D341Med (cell line): ENCODE data around the gene WWOX.

Experiments used
- DNase-seq: peaks from one replicate; pipeline ENCODE4 v3.0.0; 2012; ENCODE audit warnings: low spot score

Gene WWOX

DNA sequence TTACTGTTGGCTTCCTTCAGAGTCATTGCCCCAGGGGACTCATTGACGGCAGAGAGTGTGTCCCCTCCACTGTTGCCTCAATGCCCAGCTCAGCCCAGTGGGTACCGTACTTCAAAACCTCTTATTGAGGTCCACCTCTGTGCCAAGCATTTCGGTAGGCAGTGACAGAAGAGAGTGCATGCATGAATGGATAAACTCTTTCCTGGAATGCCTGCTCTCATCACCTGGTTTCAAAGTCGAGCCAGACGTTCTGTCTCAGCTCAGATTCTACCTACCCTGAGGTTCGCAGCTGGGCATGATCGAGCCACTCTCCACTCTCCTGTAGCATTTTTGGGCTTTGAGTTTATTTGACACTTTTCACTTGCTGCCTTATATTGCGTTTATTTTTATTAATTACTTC lies 854.1 kb downstream of the WWOX start:
- no peak for DNase-seq

DNA sequence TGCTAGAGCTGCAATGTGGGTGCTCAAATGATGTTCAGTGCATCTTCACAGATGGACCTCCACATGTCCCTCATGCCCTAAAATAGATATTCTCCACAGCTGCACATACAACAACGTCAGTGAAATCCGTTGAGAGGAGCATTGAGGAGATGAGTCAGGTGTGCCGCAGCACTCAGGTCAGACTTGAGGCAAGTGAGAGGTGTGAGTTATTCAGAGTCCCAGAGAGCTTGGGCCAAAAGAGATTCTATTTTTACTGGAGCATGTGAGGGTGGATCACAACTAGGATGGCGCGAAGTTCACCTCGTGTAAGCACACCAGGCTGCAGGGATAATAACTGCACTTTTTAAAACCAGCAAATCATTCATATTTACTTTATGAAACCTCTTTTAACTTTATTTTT lies 855.8 kb downstream of the WWOX start:
- no peak for DNase-seq

DNA sequence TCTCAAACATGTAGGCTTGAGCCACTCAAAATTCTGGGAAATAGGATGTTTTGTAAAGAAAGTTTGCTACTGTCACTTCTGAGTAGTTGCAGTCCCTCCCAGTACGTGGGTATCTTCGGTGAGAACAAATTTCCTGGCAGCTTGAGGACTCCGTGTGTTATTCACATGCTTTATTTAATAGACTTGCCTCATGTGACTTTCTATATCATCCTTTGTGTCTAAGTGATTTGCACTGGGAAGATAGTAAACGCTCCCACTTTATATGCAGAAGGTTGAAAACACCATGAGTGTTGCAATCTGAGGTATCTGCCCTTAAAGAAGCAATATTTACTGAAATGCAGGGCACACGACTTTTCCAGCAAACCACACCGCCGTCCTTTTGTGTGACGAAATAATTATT lies 857.4 kb downstream of the WWOX start:
- DNase-seq = no peak

DNA sequence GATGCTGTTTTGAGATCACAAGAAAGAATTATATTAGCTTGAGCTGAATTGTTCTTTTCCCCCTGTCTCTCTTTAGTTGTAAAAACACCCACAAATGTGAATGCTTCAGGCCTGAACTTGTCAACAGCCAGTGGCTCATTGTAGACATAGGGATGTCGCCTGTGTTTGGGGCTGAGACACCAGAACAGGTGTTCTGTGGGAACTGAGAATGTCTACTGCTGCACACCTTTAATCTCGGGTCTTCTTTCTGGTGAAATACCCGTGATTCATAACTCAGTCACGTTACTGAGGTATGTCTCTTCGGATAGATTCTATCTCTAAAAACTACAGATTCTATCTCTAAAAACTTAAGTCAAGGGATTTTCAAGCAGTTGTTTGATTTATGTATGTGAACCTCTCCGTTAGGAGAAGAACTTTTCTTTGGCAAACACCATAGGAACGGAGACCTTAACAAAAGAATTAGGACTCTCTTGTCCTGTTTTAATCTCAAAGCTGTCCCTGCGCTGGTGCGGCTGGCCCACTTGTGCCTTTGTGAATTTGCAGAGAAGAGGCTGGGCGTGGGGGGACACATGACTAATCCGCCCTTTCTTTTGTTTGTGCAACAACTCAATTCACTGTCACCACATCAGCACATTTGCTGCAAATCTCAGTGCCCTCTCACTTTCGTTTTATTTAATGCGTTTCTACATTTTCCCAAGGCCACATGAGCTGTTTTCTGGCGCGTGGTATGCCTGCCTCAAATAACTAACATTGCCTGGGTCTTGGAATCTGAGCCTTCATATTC lies 858.1 kb downstream of the WWOX start:
- no peak for DNase-seq

DNA sequence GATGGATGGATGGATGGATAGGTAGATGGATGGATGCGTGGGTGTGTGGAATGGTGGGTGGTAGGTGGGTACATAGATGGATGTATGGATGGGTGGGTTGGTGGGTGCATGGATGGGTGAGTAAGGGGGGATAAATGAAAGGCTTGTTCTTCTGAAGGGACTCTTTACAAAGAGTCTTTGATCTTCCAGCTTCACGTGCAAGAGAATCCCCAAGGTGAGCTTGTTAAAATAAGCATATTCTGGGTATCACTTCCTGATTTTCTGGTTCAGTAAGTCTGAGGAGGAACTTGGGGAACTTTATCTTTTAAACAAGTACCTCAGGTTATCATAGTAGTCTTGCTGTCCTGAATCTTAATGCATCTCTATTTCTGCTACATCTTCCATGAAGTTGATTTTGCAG lies 862.0 kb downstream of the WWOX start:
- no peak for DNase-seq

DNA sequence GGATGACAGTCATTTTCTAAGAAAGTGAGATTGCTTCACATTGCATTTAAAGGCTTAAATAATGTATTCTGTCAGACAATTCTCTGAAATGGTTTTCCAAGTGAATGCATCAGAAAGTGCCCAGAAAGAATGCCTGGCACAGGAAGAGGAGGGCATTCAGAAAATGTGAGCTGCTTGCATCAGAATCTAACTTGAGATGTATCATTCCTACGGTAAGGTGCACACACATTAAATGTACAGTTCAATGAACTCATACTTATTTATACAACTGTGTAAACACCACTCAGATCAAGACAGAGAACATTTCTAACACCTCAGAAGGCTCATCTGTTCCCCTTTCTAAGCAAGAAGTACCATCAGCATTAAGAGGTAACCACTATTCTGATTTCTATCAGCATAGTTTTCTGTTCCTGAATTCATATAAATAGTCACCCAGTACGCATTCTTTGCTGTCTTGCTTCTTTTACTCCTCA lies 863.0 kb downstream of the WWOX start:
- no peak for DNase-seq

DNA sequence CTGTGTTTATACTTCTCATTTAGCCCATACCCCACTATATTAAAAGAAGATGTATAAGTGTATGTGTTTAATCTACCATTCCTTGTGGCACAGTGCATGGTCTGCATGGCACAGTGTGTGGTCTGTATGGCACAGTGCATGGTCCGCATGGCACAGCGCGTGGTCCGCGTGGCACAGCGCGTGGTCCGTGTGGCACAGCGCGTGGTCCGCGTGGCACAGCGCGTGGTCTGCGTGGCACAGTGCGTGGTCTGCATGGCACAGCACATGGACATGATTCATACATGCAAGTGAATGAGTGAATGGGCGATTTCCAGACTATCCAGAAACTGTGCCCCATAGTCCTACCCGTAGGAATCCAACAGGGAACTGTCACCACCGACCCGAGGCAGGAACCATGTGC lies 868.5 kb downstream of the WWOX start:
- DNase-seq = no peak

DNA sequence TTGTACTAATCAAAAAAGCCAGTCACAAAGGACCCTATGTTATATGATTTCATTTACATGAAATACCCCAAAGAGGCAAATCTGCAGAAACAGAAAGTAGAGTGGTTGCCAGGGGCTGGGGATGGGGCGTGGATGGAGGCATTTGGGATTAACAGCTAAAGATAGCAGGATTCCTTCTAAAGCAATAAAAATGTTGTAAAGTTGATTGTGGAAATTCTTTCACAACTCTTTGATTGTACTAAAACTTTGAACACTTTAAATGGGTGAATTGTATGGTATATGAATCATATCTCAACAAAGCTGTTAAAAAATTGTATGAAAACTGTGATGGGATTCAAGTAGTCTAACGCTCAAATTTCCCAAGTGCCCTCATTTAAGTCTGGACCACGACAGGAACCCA lies 870.3 kb downstream of the WWOX start:
- DNase-seq = no peak

DNA sequence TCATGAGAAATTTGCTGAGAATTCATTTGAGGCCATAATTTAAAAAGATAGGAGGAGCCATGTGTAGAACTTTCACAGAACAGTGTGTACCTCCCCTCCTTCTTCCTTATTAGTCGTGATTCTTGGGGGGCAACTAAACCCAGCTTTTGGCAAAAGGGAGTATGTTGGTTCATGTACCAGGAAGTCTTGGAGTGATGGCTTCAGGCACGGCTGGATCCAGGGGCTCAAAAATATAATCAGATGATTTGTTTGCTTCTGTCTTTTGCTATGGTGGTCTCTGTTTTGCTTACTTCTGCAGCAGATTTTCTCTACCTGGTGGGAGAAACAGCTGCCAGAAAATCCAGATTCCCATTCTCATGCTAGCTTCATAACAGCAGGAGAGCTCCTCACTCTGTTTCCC lies 871.2 kb downstream of the WWOX start:
- DNase-seq = no peak

DNA sequence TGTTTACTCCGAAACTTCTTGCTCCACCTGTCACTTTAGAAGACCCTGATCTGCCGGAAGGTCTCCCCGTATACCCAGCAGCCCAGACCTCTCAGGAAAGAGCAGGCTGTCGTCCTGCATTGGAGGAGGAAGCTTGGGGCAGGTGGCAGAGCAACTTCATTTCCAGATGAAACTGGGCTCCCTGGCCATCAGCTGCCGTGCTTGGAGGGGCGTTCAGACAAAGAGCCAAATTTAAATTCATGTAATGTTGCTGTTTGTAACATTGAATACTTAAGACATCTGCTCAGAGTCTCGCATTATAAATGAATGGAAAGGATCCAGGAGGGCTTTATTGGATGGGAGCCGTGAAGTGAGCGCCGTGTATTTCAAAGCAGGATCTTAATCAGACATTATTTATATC lies 872.6 kb downstream of the WWOX start:
- no peak for DNase-seq

DNA sequence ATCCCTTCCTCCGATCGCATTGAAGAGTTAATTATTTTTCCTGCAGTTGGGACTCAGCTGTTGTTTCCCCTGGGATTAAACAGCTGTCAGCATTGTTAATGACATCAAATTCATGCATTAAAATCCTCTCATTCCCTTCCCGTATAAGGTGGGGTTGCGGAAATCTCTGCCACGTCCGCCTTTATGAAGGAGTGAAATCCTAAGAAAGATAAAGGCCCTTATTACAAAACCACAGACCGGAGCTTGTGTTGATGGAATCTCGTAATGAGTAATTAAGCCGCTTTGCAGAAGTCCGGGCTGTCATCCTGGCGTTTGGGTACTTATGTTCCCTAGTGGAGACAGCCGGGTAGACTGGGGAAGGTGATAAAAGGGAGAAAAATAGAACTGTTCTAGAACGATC lies 873.5 kb downstream of the WWOX start:
- DNase-seq = peak; percentile 74

DNA sequence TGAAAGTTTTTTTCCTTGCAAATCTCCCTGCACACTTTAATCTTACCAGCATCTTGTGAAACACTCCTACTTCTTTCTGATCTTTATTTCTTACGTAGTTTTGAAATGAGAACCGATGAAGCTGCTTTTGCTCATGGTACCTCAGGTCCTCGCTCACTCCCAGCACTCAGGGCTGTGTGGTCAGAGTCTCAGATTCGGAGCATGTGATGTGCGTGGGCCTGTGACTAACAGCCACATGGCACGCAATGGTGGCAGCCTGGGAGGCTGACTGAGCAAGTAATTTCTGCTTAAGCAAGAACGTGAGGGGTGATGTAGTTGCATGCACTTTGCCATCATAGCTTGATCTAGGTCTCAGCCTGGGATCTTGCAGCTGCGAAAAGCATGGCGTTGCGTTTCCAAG lies 876.8 kb downstream of the WWOX start:
- no peak for DNase-seq

DNA sequence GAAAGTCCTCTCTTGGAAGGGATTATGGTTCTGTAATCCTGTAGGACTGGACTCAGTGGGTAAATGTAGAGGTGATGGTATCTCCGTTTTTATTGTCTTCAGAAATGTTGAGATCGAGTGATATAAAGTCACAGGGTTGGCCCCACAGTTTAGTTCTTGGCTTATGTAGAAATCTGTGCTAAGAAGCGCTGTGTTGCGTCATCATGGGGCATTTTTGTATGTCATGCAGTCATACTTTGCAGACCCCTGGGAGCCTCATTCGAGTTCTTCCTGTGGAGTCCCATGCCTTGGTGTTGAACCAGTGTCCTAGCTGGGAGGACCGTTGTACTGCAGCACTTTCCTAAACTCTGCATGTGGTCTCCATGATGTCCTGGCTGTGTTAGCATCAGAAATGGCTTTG lies 881.4 kb downstream of the WWOX start:
- no peak for DNase-seq

DNA sequence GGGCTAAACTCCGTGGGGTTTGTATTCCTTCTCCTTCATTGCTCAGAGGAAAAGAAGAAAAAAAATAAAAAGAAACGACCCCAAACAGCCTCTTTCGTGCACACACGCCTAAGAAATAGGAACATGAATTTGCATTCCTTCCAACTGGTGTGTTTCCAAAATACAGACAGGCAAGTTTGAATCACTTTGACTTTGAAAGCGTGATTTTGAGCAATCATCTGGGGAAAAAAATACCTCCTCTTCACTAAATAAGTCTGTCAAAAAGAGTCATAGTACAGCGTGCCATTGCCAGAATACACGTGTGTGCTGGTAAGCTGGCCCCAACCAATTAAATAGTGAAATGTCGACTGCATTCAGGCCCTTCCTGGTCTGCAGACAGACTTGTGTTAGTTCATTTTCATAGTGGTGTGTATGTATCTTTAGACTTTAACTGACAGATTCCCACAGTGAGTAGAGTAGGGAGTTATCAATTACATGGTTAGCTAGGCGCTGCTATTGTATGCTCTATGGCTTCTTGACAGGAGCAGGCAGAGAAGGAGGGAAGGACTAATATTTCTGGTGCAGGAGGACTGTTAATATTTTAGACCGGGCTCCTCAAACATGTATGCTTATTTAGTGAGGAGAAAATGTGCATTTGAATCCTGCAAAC lies 882.8 kb downstream of the WWOX start:
- DNase-seq = no peak

DNA sequence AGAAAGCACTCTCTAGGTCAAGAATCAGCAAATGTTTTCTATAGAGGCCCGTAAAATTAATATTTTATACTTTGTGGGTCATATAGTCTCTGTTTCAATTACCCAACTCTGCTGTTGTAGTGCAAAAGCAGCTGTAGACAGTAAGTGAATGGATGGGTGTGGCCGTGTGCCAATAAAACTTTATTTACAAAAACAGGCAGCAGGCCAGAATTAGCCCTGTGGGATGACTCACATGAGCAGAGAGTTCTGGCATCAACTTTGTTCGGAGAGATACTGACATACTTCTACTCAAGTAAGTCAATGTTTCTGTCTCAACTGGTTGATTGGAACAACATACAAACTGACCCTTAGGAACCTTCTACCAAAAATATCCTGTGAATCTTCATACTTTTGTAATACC lies 884.9 kb downstream of the WWOX start:
- DNase-seq = no peak

DNA sequence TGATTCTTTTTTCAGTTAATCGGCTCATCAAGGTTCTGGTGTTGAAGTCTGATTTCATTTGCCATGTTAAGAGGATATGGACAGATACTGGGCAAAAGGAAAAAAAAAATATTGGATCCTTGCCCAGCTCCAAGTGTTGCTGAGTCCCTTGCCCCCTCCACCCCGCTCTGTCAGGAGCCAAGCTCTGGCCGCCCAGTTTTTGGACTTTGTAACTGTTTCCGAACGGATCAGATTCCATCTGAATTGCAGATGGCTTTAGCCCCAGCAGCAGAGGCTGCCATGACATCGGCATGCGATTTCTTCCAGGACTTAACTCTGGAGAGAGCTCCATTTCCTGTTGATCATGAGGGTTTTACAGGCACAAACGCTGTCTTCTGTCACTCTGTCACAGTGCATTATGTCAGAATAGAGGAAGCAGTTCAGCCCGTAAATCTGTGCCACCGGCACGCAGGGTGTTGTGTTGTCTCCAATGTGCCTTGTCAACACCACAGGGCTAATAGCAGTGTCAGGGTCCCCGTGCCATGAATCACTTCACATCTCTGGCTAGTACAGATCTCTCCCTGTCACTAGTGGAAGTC lies 885.5 kb downstream of the WWOX start:
- DNase-seq = no peak

DNA sequence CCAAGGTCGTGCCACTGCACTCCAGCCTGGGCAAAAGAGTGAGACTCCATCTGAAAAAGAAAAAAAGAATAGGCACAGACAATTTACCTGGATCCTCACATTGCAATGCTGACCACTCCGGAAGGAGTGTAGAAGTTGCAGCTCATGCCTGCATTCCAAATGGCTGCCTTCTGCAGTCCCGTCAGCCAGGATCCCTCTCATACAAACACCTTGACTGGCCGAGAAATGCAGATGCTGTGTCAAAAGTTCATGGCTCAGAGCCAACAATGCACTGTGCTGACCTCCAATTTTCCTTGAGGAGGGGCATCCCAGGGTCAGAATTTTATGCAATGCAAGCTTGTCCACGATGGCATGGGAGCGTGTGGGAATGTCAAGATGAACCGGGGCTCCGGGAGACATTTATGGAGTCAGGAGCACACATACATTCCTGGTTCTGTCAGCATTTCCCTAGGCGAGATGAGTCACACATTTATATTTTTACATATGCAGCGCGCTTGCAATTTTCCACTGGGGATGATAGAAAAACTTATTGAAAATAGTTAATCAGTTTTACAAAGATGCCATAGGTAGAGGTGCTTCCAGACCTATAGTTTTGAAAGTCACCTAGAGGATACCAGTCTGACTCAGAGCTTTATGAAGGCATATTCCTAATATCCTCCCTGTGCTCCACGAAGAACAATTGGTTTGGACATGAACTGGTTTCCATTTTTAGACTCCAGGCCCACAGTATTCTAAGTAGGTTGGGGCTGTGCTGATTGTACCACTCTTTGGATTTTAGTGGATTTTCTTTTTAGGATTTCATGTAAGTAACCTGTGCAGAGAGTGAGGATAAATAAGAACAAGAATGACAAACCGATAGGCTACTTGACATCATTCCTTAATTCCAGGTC lies 886.5 kb downstream of the WWOX start:
- no peak for DNase-seq

DNA sequence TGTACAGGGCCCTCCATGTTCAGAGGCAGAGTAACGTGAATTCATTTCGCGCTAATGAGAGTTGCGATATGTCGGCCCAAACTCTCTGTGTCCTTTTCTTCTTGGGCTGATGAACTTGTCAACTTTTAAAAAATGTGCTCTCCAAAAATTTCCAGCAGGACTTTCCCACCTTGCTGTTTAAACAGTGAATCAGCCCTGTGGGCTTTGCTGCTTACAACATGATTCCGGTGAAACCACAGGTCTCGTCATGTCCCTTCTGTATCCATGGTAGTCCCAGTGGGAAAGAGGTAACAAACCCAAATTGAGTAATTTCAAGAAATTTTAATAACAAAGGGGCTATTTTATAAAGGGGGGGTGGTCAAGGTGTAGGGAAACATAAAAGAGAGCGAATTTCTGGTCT lies 888.2 kb downstream of the WWOX start:
- DNase-seq = no peak

DNA sequence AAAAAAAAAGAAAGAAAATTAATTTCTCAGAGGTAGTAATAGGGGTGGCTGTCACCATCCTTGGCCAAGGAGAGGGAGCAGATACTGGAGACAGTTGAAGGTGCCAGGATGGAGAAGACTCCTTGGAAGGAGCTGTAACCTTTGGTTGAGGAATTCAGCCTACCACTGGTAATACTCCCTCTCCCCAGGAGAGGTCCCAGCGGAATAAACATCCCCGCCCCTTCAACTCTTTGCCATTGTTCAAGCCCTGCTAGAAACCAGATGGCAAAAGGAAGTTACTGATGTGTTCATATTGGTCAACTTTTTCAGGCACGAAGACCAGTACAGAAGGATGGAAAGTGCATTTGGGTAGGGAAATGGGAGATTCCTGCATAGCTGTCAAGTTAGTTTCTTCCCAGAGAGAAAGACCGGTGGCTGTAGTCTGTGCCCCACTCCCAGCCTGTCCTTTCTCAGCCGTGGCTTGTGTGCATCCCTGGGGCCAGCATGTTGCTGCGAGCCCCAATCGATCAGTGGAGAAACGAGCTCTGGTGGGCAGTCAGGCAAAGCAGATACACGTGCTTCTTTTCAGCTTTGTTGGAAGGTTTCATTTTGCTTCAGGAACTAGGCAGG lies 889.0 kb downstream of the WWOX start:
- DNase-seq = no peak

DNA sequence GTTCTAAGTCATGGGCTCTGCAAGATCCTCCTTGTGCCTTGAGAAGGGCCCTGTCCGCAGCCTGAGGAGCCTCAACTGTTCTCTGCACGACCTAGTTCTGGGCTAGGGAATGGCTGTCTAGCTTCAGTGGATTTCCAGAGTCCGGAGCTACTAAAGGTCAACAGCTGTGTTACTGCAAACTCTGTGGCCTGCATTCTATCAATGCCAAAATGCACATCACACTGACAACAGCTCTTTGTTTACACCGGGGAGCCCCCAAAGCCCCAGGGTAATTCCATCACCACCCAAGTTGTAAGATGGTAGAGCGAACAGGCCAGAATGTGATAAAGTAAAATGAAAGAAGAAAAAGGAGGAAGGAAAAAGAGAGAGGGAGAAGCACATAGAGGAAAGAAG lies 890.9 kb downstream of the WWOX start:
- DNase-seq = no peak

DNA sequence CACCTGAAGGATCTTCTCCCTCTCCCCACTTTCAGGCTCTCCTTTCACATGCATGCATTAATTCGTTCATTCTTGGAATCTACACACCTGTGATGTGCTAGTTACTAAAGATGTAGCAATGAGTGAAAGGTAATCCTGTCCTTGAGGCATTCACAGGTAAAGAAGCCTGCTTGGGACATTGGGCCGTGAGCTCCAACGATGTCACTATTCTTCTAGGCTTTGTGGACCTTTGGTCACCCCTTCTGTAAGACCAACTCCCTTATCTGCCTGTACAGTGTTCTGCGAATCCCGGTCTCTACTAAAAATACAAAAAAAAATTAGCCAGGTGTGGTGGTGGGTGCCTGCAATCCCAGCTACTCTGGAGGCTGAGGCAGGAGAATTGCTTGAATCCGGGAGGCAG lies 892.5 kb downstream of the WWOX start:
- DNase-seq = no peak

DNA sequence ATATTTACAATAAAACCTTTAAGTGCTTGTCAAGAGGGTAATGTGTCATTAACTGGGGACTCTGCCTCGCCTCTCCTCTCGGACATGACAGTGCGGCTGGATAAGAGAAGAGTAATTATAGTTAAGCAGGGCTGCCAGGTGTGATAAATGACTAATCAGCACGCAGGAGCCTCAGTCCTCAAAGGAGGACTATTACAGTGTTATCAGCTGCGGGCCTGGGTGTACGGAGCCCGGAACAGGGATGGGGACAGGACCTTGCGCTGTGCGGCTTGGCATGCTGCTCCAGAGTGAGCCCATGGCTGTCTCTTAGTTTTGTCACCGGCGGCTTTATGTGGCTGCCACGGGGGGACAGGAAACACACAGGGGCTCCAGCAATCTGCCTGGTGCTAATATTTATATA lies 893.9 kb downstream of the WWOX start:
- no peak for DNase-seq
